GM19043 (cell line): ENCODE measurements around the gene RCAN2.
A peak's percentile ranks its signal among the peaks of the same experiment; 100 is the strongest.

Experiments used
- ATAC-seq: cut with Tn5 transposase; IDR thresholded peaks from one replicate; pipeline ENCODE4 v1.9.1; 2021; ENCODE audit warnings: low read depth; ENCODE audit not compliant: unreplicated experiment

The RCAN2 gene

DNA sequence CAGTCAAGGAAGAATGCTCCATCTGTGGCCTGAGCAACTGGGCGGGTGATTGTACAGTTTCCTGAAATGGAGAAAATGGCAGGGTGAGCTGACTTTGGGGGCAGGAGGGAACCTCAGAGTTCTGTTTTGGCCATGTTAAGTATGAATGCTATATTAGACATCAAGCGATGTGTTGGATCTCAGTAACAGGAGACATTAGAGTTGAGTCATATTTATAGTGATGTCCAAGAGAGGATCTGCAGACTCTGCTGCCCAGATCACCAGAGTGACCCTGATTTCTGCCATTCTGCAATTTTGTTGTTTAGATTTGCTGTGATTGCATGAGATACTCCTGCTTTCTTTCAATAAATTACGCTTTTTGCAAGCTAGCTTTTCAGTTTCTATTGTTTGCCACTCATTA is 189.1 kb downstream of the RCAN2 start:
- ATAC-seq = no peak

DNA sequence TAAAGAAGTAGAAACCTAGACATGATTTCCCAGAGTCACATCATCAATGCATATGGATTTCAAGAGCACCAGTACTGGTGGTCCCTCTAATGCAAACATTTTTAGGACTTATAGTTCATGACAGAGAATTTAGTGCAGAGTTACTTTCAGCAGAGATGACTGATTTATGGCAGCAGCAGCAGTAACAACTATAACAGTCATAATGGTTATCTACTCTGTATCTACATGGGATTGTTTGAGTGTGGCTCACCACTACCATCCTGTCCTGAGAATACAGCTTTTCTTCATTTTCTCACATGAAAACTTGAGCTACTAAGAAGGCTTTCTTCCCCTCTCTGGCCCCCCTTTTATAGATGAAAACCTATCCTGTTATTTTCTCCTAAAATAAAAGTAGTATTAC is 192.0 kb downstream of the RCAN2 start:
- ATAC-seq = no peak

DNA sequence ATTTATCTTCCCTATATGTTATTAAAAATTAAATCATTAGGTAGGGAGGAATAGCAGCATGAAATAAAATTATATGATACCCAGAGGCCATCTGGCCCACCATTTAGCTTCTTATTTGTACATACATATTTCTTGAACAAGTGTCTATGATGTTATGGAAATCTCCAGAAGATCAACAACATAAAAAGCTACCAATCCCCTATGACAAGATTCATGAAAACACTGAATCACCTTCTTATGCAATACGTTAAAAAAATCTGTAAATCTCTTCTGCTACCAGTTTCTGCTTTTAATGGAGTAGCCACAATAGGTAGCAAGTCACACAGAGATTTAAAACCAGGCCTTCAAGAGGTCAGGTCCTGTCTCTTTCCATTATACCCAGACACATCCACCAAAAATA is 194.7 kb downstream of the RCAN2 start:
- no peak for ATAC-seq

DNA sequence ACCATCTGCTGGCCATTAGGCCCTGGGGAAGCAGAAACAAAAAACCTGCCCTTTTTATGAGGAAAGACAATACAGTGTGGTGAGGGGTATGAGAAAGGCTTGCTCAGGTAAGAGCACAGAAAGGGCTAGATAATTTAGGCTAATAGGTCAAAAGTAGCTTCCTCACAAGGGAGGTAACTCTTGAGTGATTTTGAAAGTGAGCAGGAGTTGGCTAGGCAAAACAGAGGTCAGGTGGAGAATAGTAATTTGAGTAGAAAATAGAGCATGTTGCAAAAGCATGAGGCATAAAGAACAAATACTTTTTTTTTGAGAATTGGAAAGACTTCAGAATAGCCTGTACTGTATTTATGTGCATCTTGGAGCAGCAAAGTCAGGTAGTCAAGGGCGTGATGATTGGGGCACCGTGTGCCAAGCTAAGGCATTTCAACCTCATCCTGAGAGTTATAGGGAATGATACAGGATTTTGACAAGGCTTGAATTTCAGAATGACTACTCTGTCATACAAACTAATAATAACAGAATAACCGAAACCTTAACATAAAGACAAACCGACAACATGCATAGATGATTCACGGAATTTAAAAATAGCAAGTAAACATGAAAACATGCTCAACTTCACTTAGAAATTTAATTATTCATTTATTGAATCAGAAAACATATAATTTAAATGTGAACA is 197.5 kb downstream of the RCAN2 start:
- ATAC-seq = peak; percentile 76

DNA sequence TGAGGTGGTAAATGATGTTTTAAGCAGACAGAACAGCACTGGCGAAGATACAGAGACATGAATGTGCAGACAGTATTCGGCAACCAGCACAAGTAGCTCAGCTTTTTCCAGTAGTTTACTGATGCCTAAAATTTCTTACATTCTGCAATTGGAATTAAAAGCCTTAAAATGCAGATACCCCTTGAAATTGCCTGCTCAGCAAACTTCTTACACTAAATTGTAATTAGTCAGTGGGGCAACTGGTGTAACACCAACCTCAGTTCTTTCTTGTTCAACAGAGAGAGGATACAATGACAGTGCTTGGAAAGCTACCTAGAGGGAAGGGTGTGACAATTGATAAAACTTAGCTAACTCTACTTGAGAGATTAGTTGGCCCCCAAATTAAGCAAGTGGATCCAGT is 199.4 kb downstream of the RCAN2 start:
- ATAC-seq = no peak

DNA sequence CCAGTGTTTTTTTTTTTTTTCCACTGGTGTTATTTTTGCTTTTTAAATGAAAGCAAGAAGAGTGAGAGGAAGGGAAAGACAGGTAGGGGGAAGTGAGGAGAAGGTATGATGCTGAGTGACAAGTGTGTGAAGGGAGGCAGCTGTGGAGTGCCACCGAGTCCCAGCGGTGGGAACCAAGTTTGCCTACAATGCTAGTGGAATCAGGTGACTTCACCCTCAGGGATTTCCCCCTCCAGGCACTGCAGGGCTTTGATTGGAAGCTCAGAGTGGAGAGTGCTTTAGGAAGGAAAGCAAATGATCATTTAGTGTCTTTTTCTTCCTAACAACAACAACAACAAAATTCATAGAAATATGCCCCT is 200.0 kb downstream of the RCAN2 start:
- ATAC-seq = no peak

DNA sequence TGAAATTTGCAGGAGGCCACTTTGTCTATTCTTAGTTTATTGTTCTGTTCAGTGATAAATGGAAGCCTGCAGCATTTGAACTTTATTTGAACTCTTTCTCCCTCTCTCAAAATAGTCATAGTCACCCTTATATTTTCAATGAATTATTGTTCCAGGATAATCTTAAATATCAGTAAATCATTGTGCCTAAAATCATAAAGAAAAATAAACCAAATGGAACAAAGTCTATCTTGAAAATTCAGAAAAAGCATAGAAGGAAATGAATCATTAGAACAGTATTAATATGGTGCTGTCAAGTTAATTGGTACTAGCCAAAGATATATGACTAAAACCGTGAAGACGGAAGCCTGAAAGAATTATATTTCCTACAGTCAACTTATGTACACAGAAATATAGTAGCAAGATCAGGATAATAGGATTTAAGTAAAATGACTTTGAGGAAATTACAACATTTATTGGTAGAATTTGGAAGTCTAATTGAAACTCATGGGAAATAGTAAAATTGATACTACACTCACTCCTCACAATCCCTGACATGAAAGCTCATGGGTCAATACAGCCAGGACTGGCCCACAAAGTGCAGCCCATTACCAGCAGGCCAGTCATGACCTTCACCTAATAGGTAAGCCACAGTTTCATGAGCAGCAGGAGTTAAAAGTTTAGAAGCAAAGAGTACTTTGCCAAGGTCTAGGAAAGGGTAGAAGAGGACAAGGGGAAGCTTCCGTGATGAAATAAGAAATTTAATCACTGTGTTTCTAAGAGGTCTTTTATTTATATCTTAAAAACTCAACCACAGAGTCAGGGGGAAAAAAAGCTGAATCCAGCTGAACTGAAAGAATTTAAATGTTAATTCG is 200.6 kb downstream of the RCAN2 start:
- ATAC-seq = no peak

DNA sequence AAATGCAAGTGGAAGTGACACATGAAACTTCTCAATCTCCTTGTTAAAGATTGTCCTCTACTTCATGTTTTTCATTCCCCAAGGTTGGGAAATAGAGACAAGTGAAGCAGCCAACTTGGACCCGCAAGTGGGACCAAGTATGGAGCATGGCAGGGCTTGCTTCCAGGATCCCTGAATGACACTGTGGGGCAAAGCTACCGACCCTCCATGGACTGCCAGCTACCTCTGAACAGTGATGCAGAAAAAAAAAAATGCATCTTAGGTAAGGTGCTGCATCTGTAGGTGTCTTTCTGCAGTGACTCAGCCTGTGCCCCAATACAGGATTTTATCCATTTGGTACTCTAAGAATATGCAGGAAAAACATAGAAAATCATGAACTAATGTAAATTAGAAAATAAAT is 201.4 kb downstream of the RCAN2 start:
- ATAC-seq = no peak

DNA sequence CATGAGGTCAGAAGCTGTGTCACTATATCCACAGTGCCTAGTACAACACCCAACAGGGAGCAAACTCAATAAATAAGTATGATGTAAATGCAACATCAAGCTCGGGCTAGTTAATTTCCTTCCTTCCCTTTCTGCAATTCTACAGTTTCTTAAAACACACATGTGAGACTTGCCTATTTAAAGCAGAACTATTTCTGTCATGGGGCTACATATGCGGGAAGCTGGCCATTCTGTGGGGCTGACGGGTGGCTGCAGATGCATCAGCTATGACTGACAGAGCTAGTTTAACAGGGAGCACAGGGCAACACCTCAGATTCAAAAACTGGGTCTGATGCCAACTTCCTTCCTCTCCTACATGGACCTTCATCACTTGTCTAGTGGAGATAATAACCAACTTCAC is 202.4 kb downstream of the RCAN2 start:
- ATAC-seq = no peak

DNA sequence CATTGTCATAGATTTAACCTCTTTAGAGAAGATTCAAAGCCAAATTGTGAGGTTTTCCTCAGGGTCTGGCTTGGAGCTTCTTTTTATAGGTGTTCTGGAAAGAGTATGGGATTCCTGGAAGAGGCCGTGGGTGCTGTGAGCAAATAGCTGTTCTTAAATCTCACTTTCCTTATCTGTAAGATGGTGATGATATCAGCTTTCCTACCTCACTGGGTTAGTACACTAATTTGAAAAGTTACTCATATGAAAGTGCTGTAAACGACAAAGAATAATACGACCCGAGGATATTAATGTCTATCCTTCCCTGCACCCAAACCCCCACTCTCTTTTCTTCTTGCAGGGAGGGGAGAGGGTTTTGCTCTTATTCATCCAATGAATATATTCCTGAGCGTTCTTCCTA is 203.6 kb downstream of the RCAN2 start:
- ATAC-seq = no peak

DNA sequence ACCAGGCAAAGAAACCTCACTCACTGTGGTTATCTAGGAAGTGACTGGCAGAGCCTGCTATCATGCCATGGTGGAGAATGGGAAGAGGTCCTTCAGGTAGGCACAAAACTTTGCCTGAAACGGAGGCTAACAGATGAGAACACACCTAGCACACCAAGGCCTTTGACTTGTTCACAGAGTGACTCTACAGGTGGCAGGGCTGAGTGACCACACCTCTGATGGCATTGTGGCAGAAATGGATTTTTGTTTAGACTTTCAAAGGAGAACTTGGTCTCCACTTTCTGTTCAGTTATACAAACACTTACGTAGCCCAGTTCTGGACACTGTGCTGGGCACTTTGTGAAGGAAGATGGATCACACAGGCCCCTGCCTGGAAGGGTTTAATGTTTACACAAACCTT is 204.2 kb downstream of the RCAN2 start:
- no peak for ATAC-seq

DNA sequence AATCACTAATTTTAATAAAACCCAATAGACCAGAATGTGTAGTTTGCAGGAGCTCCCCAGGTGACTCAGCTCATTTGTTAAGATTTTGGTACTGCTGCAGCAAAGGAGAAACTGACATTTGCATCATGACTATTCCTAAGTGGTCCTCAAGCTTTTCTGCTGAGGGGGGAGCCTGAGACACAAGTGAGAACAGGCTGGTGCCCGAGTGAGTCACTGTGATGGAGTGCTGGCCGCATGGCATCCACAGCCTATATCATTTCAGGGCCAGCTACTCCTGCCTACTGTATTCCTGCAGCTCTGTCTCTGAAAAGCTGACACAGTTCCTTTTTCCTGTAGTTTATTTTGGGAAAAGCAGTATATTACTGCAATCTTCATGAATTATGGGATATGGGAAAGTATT is 206.8 kb downstream of the RCAN2 start:
- ATAC-seq = no peak

DNA sequence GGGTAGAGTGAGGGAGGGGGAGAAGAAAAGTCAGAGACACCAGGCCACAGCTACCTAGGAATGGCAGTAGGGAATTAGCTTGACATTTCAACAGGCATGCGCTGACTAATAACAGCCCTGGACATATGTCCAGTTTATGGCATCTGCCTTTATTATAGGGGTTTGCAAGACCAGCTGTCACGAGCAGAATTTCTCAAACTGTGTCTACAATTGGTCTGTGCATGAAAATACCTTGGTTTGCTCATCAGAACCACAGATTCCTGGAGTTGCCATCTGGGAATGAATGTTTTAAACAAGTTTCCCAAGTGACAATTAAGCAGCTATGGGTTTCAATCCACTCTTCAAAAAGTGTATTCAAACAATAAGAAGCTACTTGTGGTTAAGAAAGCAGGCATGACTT is 210.1 kb downstream of the RCAN2 start:
- ATAC-seq = no peak

DNA sequence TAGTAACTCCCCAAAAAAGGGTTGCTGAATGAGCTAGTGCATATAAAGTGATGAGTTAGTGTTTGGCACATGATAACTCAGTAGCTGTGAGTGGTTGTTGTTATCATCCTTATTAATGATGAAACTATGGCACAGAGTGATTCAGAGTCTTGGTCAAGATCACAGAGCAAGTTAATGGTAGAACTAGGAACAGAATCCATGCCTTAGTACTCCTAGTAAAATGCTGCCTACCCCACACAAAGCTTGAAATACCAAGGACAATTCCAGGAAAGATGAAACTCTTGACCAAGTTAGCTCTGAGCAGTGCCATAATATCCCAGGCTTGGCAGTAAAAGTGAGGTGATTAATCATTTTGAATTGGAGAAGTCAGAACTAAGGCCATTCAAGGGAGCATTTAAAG is 211.4 kb downstream of the RCAN2 start:
- no peak for ATAC-seq

DNA sequence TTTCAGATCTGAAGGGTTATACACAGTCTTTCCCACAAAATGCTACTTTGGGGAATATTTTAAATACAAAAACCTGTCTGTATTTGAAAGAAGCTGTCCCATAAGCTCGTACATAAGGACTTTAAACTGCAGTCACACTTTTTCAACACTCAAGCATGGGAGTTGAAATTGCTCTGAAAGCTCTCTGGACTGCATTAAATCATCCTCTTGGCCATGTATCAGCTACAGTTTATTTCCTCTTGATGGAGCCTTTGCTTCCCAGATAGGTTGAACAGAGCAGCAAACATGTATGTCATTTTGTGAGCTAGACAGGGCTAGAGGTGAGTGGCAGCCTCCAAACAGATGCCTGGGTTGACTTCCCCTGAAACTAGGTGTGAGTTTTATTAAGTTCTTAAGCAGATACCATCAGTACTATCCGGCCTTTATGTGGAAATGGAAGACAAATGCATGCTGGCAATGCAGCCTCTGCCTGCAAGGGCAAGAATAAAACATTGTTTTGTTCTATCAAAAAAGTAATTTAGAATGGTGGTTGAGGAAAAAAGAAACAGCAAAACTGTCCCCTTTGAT is 214.6 kb downstream of the RCAN2 start:
- ATAC-seq = no peak

DNA sequence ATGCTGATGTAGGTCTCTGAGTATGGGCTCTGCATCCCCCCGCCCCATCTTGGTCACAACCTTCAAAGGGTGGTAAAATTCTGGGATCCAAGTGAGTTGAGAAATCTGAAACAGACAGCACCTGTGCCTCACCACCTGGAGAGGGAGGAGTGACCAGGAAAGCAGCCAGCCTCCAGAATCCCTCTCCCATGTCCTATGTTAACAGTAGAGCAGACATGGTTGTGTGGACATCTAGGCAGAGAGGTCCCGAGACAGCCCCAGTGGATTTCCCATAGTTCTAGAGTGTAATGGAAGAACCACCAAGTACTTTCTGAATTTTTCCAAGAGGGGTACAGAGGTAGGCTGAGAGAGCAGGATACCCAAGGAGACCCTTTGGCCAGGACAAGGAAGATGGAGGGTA is 216.7 kb downstream of the RCAN2 start:
- ATAC-seq = no peak

DNA sequence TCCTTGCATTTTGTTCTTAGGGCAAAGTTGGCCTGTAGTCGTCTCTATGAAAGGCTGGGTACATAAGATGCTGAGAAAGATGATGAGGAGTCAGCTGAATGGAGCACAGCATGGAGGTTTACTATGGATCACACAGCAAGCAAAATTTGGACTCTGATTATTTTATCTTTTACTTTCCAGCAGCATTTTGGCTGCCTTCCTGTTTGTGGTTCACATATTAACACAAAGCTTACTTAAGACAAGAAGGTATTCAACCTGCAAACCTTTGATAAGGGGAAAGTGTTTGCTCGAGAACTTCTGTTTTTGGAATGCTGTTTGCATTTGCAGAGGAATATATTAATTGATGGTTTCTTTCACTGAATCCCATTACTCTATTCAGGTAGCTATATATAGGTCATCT is 217.3 kb downstream of the RCAN2 start:
- ATAC-seq = no peak

DNA sequence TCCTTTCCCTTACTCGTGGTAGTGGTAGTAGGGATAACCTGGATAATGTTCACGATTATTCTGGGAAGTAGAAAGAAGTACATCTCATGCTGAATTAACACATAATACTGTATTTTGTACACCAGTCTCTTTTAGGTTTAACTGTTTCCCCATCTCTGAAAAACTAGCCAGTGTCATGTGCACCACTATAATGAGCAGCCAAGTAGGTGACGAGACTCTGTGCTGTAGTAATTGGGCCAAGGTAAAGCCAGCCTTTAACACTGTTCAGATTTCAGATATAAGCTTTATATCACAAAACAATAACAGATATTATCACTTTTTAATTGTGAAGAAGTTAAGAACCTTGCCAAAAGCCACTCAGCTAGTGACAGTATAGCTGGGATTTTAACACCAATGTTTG is 219.5 kb downstream of the RCAN2 start:
- ATAC-seq = no peak

DNA sequence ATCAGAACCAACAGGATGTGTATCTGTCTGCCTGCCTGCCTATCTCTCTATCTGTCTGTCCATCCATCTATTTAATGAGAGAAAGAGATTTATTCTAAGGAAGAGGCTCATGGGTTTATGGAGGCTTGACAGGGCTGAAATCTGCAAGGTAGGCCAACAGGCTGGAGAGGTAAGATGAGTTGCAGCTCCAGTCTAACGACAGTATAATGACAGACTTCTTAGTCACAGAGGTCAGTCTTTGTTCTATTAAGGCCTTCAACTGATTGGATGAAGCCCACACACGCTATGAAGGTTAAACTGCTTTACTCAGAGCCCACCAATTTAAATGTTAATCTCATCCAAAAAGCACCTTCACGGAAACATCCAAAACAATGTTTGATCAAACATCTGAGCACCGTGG is 220.1 kb downstream of the RCAN2 start:
- ATAC-seq = no peak

DNA sequence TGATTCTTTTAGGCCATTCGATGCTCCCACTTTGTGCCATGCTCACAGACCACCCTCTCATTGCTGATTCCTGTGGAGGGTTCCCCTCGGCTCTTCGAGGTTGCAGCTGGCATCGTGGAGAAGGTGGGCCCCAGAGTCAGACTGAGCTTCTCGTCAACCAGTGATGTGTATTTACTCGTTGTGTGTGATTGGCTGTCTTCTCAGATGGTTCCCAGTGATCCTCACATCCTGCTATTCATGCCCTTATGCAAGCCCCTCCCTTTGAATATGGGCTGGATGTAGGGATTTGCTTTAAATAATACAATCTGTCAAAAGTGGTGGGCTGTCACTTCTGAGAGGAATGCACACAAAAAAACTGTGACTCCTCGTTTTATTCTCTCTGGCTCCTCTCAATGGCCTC is 220.9 kb downstream of the RCAN2 start:
- no peak for ATAC-seq

DNA sequence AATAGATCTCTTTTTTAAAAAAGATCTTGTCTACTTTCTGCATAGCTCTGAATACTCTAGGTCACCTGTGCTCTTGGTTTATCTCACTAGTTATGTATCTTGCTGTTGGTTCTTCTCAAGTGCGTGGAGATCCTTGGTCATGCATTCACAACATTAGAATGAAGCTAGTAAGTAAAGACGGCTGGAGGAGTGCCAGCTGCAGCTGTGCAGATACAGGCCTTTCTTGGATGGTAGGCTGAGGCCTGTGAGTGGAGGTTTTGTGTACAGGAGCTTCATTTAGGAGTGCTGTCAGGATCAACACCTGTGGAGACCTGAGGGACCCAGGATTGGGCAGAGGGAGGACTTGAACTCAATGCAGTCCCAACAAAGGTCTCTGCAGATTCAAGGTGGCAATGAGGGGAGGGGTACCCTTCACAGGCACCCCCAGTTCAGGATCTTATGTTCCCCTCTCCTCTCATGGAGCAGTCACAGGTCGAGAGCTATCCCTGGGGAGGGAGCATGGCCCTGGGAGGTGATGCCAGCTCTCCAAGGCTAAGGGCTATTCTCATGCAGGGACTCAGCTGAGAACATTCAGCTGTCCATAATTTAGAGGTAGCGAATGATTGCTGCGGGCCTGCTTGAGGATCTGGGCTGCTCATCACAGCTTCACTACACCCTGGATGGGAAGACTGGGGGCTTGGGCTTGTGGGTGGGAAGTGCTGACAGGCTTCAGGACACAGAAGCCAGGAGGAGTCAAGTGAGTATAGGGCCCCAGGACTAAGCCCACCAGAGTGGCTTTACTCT is 221.6 kb downstream of the RCAN2 start:
- no peak for ATAC-seq
